GM23338 (cell line): ENCODE data around the gene ALDH1B1. TPM values are rescaled to one million over a fixed set of nuclear protein-coding genes. Genes with fewer than 3 reads are reported as not detected.

Experiments used
- ATAC-seq: fragments of 200-7000 bp; cut with Tn5 transposase; 3 replicates; pipeline ENCODE4 v1.9.1; 2020
- DNase-seq: peaks from one replicate; pipeline ENCODE4 v3.0.0-alpha.2; 2015; ENCODE audit warnings: low spot score
- H2AFZ ChIP-seq: fragments of 200-600 bp; sonication (generic); 2 replicates; pipeline ENCODE4 v1.8.0; 2016; ENCODE audit warnings: antibody characterized with exemption, mild to moderate bottlenecking, moderate library complexity
- H3F3A ChIP-seq: fragments of 200-600 bp; sonication (generic); replicated peaks from 2 replicates; pipeline ENCODE4 v1.8.0; 2017; ENCODE audit warnings: antibody characterized with exemption, mixed run types, low read depth
- H3K27ac ChIP-seq: fragments of 200-600 bp; sonication (generic); 2 replicates; pipeline ENCODE4 v1.6.1; 2016; ENCODE audit warnings: low read depth
- H3K27me3 ChIP-seq: fragments of 200-600 bp; sonication (generic); 2 replicates; pipeline ENCODE4 v1.8.0; 2016; ENCODE audit warnings: mild to moderate bottlenecking, mixed run types, moderate library complexity; ENCODE audit not compliant: insufficient read depth
- H3K36me3 ChIP-seq: fragments of 200-600 bp; sonication (generic); 2 replicates; pipeline ENCODE4 v1.8.0; 2016; ENCODE audit warnings: mild to moderate bottlenecking; ENCODE audit not compliant: insufficient read depth
- H3K4me1 ChIP-seq: fragments of 200-600 bp; sonication (generic); 2 replicates; pipeline ENCODE4 v1.8.0; 2016; ENCODE audit warnings: mild to moderate bottlenecking, moderate library complexity; ENCODE audit not compliant: insufficient read depth
- H3K4me2 ChIP-seq: fragments of 200-600 bp; sonication (generic); 2 replicates; pipeline ENCODE4 v1.7.1; 2017; ENCODE audit warnings: mixed run types
- H3K4me3 ChIP-seq: fragments of 200-600 bp; sonication (generic); 2 replicates; pipeline ENCODE4 v1.6.1; 2016; ENCODE audit warnings: mixed run types
- H3K79me2 ChIP-seq: fragments of 200-600 bp; sonication (generic); replicated peaks from 2 replicates; pipeline ENCODE4 v1.8.0; 2017; ENCODE audit warnings: mild to moderate bottlenecking; ENCODE audit not compliant: insufficient read depth
- H3K9me2 ChIP-seq: fragments of 200-600 bp; sonication (generic); 2 replicates; pipeline ENCODE4 v1.8.0; 2017; ENCODE audit not compliant: insufficient read depth
- H4K20me1 ChIP-seq: fragments of 200-600 bp; sonication (generic); replicated peaks from 2 replicates; pipeline ENCODE4 v1.8.0; 2017; ENCODE audit warnings: mild to moderate bottlenecking; ENCODE audit not compliant: insufficient read depth
- H3K27ac Mint-ChIP-seq: 2 replicates; pipeline ENCODE4 v1.8.0; 2020; ENCODE audit warnings: inconsistent platforms, mild to moderate bottlenecking, moderate library complexity, mixed read lengths
- H3K27me3 Mint-ChIP-seq: 3 replicates; pipeline ENCODE4 v1.8.0; 2022; ENCODE audit warnings: low read depth, mild to moderate bottlenecking, moderate library complexity, mixed read lengths, inconsistent platforms; ENCODE audit not compliant: insufficient read depth, poor library complexity
- H3K36me3 Mint-ChIP-seq: 3 replicates; pipeline ENCODE4 v1.8.0; 2021; ENCODE audit warnings: low read depth, mild to moderate bottlenecking, inconsistent platforms, moderate library complexity, mixed read lengths
- H3K4me1 Mint-ChIP-seq: 3 replicates; pipeline ENCODE4 v1.8.0; 2020; ENCODE audit warnings: mild to moderate bottlenecking, inconsistent platforms, mixed read lengths
- H3K4me3 Mint-ChIP-seq: 3 replicates; pipeline ENCODE4 v1.8.0; 2021; ENCODE audit warnings: moderate library complexity, mild to moderate bottlenecking, inconsistent platforms, mixed read lengths
- H3K9me3 Mint-ChIP-seq: 3 replicates; pipeline ENCODE4 v1.8.0; 2020; ENCODE audit warnings: moderate library complexity, mild to moderate bottlenecking, inconsistent platforms, mixed read lengths
- CREB1 ChIP-seq: fragments of 250-450 bp; sonication (Bioruptor Pico); IDR thresholded peaks from 2 replicates; pipeline ENCODE4 v1.5.0; 2020; ENCODE audit warnings: low read depth, mild to moderate bottlenecking, moderate library complexity
- EZH2 ChIP-seq: fragments of 200-600 bp; sonication (generic); IDR thresholded peaks from one replicate; pipeline ENCODE4 v1.8.0; 2017; ENCODE audit warnings: antibody characterized with exemption, mild to moderate bottlenecking, low read depth; ENCODE audit not compliant: unreplicated experiment
- JUNB ChIP-seq: IDR thresholded peaks from one replicate; pipeline ENCODE4 v1.6.1; 2016; ENCODE audit warnings: antibody characterized with exemption; ENCODE audit not compliant: unreplicated experiment
- NANOG ChIP-seq: IDR thresholded peaks from 2 replicates; pipeline ENCODE4 v1.6.1; 2016; ENCODE audit warnings: antibody characterized with exemption, borderline replicate concordance
- POLR2AphosphoS5 ChIP-seq: IDR thresholded peaks from 2 replicates; pipeline ENCODE4 v1.6.1; 2016; ENCODE audit warnings: antibody characterized with exemption, low read depth
- STAT1 ChIP-seq: IDR thresholded peaks from one replicate; pipeline ENCODE4 v1.6.1; 2016; ENCODE audit warnings: antibody characterized with exemption; ENCODE audit not compliant: unreplicated experiment
- ZNF114 ChIP-seq: fragments of 250-450 bp; sonication (Bioruptor Pico); IDR thresholded peaks from 2 replicates; pipeline ENCODE4 v1.5.0; 2020; ENCODE audit warnings: mild to moderate bottlenecking, moderate library complexity
- ZNF331 ChIP-seq: fragments of 250-450 bp; sonication (Bioruptor Pico); IDR thresholded peaks from 2 replicates; pipeline ENCODE4 v1.5.0; 2020; ENCODE audit warnings: low read depth, mild to moderate bottlenecking, moderate library complexity
- polyA plus RNA-seq: library from polyadenylated mRNA; unstranded; fragments of >200 nt; fragmentation: Nextera tagmentation; extraction: Ambion mirVana; gene quantifications from 2 replicates; pipeline ENCODE4 v1.2.1, GENCODE V29; 2016
- total RNA-seq: library from RNA; depleted of rRNA; stranded (reverse); fragments of >200 nt; shearing (Covaris generic); gene quantifications from 2 replicates; pipeline ENCODE4 v1.2.3, GENCODE V29; 2014
- TF ChIP-seq, protein P1 (sequence below): IDR thresholded peaks from one replicate; pipeline ENCODE4 v1.6.1; 2018; ENCODE audit warnings: antibody characterized with exemption; ENCODE audit not compliant: unreplicated experiment

ALDH1B1 gene
- total and polyA plus RNA-seq, 2 experiments from 2014 or later: 37.5 to 74.8 TPM

DNA sequence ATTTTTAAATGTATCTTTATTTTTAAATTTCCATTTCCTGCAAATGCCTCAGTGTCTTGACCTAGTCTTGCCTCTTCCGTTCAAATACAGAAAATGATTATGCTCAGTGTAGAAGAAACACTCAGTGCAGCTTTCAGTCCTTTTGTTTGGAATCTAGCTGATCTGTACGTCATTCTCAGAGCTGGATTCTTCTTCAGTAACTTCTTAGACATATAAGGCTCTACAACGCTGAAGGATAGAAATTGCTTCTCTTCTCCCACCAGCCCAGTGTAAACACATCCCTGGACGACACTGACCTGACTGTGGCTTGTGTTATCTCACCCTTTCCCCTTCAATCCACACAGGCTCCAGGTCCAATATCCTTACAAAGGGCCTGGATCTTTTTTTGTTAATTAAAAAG is 3.2 kb upstream of the ALDH1B1 start:
- no peak overlapping the region for H3K4me3 Mint-ChIP-seq
- DNase-seq: no peak

DNA sequence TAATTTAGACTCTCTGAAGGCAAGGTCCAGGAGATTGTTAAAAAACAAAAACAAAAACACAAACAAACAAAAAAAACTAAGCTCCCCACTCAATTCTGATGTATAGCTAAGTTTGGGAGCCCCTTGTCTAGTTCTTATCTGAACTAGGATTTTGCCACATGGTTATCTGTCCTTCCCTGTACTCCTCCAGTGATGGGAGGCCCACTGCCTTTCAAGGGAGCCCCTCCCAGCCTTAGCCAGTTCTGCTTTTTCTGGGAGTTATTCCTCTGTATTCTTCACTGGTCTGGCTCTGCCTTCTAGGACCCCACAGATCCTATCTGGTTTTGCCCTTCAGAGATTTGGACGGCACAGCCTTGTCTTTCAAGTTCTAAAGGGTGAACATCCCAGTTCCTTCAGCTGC is 2.1 kb upstream of the ALDH1B1 start:
- H3K79me2 ChIP-seq: peaks cover 28% of the 10 kb centered on the region
- H2AFZ ChIP-seq: peak overlapping the region; percentile 32; the same call in 1 of the 2 replicates
- ATAC-seq (no peak), DNase-seq (no peak)
- H3K27me3 ChIP-seq: no peaks in the 10 kb centered on the region
- Mint-ChIP-seq H3K9me3 (peaks cover 5% of the 10 kb centered on the region), H3K27me3 (peaks cover 17% of the 10 kb centered on the region), H3K36me3 (peaks cover 15% of the 10 kb centered on the region), H3K27ac (no peak overlapping the region), H3K4me3 (no peak overlapping the region), H3K4me1 (peaks cover 19% of the 10 kb centered on the region)
- H3K9me2 ChIP-seq: no peaks in the 10 kb centered on the region
- no peaks in the 10 kb centered on the region for H3F3A ChIP-seq
- no peak overlapping the region for H3K27ac ChIP-seq
- peaks cover 19% of the 10 kb centered on the region for H3K4me1 ChIP-seq
- no peak overlapping the region for H3K4me3 ChIP-seq
- H3K36me3 ChIP-seq: no peaks in the 10 kb centered on the region; the same call in 1 of the 2 replicates
- H3K4me2 ChIP-seq: no peak overlapping the region
- no peak for TF ChIP-seq ZNF331 (CRISPR knock-in tag)
- no peak for TF ChIP-seq CREB1
- no peak for TF ChIP-seq JUNB
- TF ChIP-seq, protein P1, sequence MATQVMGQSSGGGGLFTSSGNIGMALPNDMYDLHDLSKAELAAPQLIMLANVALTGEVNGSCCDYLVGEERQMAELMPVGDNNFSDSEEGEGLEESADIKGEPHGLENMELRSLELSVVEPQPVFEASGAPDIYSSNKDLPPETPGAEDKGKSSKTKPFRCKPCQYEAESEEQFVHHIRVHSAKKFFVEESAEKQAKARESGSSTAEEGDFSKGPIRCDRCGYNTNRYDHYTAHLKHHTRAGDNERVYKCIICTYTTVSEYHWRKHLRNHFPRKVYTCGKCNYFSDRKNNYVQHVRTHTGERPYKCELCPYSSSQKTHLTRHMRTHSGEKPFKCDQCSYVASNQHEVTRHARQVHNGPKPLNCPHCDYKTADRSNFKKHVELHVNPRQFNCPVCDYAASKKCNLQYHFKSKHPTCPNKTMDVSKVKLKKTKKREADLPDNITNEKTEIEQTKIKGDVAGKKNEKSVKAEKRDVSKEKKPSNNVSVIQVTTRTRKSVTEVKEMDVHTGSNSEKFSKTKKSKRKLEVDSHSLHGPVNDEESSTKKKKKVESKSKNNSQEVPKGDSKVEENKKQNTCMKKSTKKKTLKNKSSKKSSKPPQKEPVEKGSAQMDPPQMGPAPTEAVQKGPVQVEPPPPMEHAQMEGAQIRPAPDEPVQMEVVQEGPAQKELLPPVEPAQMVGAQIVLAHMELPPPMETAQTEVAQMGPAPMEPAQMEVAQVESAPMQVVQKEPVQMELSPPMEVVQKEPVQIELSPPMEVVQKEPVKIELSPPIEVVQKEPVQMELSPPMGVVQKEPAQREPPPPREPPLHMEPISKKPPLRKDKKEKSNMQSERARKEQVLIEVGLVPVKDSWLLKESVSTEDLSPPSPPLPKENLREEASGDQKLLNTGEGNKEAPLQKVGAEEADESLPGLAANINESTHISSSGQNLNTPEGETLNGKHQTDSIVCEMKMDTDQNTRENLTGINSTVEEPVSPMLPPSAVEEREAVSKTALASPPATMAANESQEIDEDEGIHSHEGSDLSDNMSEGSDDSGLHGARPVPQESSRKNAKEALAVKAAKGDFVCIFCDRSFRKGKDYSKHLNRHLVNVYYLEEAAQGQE: no peak
- peaks cover 12% of the 10 kb centered on the region for H4K20me1 ChIP-seq

More for the DNA sequence above, 3.2 kb upstream of the ALDH1B1 start:
- no peak overlapping the region for H3K4me3 ChIP-seq
- Mint-ChIP-seq H3K27ac (no peak overlapping the region), H3K27me3 (peaks cover 26% of the 10 kb centered on the region), H3K9me3 (peaks cover 17% of the 10 kb centered on the region), H3K36me3 (peaks cover 15% of the 10 kb centered on the region), H3K4me1 (peaks cover 16% of the 10 kb centered on the region)
- ATAC-seq: no peak
- H2AFZ ChIP-seq: no peak overlapping the region
- H3K79me2 ChIP-seq: peaks cover 16% of the 10 kb centered on the region
- TF ChIP-seq POLR2AphosphoS5 (no peak), STAT1 (no peak), EZH2 (no peak), NANOG (no peak), ZNF114 (CRISPR knock-in tag) (no peak), CREB1 (no peak), ZNF331 (CRISPR knock-in tag) (no peak)
- H3K27me3 ChIP-seq: no peaks in the 10 kb centered on the region
- no peaks in the 10 kb centered on the region for H3K9me2 ChIP-seq
- H3K4me2 ChIP-seq: no peak overlapping the region
- no peak overlapping the region for H3K27ac ChIP-seq
- H4K20me1 ChIP-seq: 0 out of 2 replicates have a peak, but pooled peaks cover 1% of the 10 kb centered on the region
- peaks cover 17% of the 10 kb centered on the region for H3K4me1 ChIP-seq
- no peaks in the 10 kb centered on the region for H3F3A ChIP-seq
- no peaks in the 10 kb centered on the region for H3K36me3 ChIP-seq
